Measurements from ENCODE around the gene PACC1. TPM values are rescaled to one million over a fixed set of nuclear protein-coding genes. Genes with fewer than 3 reads are reported as not detected.

PACC1 gene
- total and polyA plus RNA-seq, 4 donors: 35.2 to 79.7 (median 60.8) TPM

DNA sequence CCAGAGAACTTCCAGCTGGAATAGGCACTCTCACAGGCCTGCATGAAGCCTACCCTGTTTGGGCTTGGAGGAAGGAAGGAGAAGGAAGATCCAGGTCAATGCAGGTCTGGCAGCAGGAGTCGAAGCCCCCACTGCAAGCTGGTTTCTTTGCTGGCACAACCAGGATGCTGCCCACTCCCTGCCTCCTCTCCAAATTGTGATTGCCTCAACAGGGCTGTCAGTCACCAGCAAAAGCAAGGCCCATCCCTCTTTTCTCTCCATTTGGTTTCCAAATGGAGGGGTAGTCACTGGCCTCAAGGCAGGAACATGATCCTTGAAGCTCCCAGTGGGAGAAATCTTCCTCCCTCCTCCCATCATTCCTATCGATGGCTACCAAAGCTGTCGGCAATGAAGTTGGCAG is 37.0 kb downstream of the PACC1 start:
- Histone ChIP-seq H3K27ac (ENCODE audit: low read depth, low read length) (no peak overlapping the region), H3K27me3 (ENCODE audit: control insufficient read depth, insufficient read depth, low read length) (no peaks in the 10 kb centered on the region), H3K36me3 (ENCODE audit: control insufficient read depth, insufficient read depth, low read length) (peaks cover 30% of the 10 kb centered on the region), H3K9me3 (ENCODE audit: control insufficient read depth, insufficient read depth, low read length) (peaks cover 4% of the 10 kb centered on the region), H3K4me1 (ENCODE audit: control insufficient read depth, insufficient read depth, low read length) (no peaks in the 10 kb centered on the region), H3K4me3 (ENCODE audit: low read depth, low read length) (no peak overlapping the region)
- no peak for DNase-seq (ENCODE audit: low read depth in 4 of 6, low spot score in 6 of 6)
- 80% methylated on average over 1 of the region's 3 CpGs for WGBS (ENCODE audit: insufficient coverage)

DNA sequence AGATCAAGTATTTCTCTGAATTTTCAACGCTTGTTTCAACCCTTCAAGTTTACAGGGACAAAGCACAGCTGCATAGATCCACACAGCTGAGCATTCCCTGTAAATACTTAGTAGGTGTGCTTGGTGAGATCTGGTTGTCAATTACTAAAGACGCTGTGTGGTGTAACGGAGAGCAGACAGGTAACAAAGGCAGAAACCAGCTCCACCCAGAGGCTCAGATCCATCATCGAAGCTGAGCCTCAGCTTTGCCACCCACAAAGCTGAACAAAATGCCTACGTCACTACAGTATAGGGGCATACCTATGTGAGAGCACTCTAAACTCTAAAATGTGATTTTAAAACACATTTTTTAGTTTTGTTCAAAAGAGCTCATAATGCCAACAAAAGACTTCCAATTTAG is 38.7 kb downstream of the PACC1 start:
- Histone ChIP-seq H3K27me3 (ENCODE audit: control insufficient read depth, insufficient read depth, low read length) (no peaks in the 10 kb centered on the region), H3K27ac (ENCODE audit: low read depth, low read length) (no peak overlapping the region), H3K36me3 (ENCODE audit: control insufficient read depth, insufficient read depth, low read length) (peaks cover 25% of the 10 kb centered on the region), H3K4me1 (ENCODE audit: control insufficient read depth, insufficient read depth, low read length) (no peaks in the 10 kb centered on the region), H3K9me3 (ENCODE audit: control insufficient read depth, insufficient read depth, low read length) (peaks cover 7% of the 10 kb centered on the region), H3K4me3 (ENCODE audit: low read depth, low read length) (no peak overlapping the region)
- WGBS (ENCODE audit: insufficient coverage): 100% methylated on average over 2 of the region's 5 CpGs
- no peak for DNase-seq (ENCODE audit: low read depth in 4 of 6, low spot score in 6 of 6)

DNA sequence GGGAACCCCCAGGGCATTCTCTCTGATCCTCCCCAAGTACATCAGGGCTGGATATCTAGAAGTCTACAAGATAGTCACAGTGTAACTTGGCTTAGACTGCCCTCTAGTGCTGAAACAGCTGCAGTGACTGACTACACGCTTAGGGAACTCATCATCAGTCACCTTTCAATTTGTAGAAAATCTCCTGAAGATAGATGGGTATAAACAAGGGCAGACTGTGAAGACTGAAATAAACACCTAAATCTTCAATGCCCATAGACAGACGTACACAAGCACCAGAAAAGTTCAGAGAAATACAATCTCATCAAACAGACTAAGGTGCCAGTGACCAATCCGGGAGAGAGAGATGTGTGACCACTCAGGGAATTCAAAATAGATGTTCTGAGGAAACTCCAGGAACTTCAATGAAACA is 46.6 kb downstream of the PACC1 start:
- Histone ChIP-seq H3K27ac (ENCODE audit: low read depth, low read length) (no peak overlapping the region), H3K27me3 (ENCODE audit: control insufficient read depth, insufficient read depth, low read length) (no peaks in the 10 kb centered on the region), H3K9me3 (ENCODE audit: control insufficient read depth, insufficient read depth, low read length) (peaks cover 9% of the 10 kb centered on the region), H3K4me1 (ENCODE audit: control insufficient read depth, insufficient read depth, low read length) (no peaks in the 10 kb centered on the region), H3K4me3 (ENCODE audit: low read depth, low read length) (no peak overlapping the region), H3K36me3 (ENCODE audit: control insufficient read depth, insufficient read depth, low read length) (no peaks in the 10 kb centered on the region)
- no CpG with 5 or more reads among the region's 3 CpGs for WGBS (ENCODE audit: insufficient coverage)
- peak in 5 of 6 donors; percentile 4 to 67 (median 14) for DNase-seq (ENCODE audit: low read depth in 4 of 6, low spot score in 6 of 6)

DNA sequence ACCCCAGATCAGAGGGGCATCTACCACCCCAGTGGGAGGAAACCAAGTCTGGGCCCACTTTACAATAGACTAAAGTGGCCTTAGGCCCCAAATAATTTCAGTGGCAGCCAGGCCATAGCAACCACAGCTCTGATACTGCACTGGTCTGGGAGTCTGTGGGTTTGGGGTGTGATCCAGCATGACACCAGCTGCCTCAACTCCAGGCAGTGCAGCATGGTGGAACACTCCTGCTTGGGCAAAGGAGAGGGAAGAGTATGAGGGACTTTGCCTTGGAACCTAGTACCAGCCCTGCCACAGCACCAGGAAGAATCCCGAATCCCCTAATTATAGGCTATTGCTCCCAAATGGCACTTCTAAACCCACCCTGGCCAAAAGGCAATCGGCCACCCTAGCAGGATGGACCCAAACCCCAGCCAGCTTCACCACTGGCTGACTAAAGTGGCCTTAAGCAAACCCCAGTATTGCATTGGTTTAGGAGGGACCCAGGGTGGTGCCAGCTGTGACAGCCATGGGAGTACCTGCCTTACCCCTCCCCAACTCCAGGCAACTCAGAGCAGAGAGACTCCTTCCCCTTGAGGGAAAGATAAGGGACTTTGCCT is 47.1 kb downstream of the PACC1 start:
- WGBS (ENCODE audit: insufficient coverage): 60% methylated on average over 1 of the region's 2 CpGs
- no peaks in the 10 kb centered on the region for H3K4me1 ChIP-seq (ENCODE audit: control insufficient read depth, insufficient read depth, low read length)
- H3K27ac ChIP-seq (ENCODE audit: low read depth, low read length): no peak overlapping the region
- no peaks in the 10 kb centered on the region for H3K27me3 ChIP-seq (ENCODE audit: control insufficient read depth, insufficient read depth, low read length)
- DNase-seq (ENCODE audit: low read depth in 4 of 6, low spot score in 6 of 6): no peak
- H3K4me3 ChIP-seq (ENCODE audit: low read depth, low read length): no peak overlapping the region
- H3K9me3 ChIP-seq (ENCODE audit: control insufficient read depth, insufficient read depth, low read length): peaks cover 5% of the 10 kb centered on the region
- H3K36me3 ChIP-seq (ENCODE audit: control insufficient read depth, insufficient read depth, low read length): peaks cover under 1% of the 10 kb centered on the region

DNA sequence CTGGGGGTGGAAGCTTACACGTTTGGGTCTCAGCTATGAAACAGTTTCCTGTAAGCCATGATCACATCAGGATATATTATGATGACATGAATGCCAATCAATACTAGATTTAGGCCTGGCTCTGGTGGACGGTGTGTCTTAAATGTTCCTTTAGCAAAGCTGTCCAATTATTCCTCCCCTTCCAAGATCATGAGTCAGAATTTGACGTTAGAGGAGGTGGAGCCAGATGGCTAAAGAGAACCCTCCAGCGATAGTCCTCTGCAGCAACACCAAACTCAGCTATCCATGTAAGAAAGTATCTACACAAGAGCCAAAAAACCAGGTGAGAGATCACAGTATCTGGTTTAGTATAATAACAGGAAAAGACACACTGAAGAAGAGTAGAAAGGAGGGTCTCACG is 47.8 kb downstream of the PACC1 start:
- no peaks in the 10 kb centered on the region for H3K27me3 ChIP-seq (ENCODE audit: control insufficient read depth, insufficient read depth, low read length)
- peaks cover 5% of the 10 kb centered on the region for H3K9me3 ChIP-seq (ENCODE audit: control insufficient read depth, insufficient read depth, low read length)
- H3K36me3 ChIP-seq (ENCODE audit: control insufficient read depth, insufficient read depth, low read length): peaks cover 6% of the 10 kb centered on the region
- no peak overlapping the region for H3K4me3 ChIP-seq (ENCODE audit: low read depth, low read length)
- no peaks in the 10 kb centered on the region for H3K4me1 ChIP-seq (ENCODE audit: control insufficient read depth, insufficient read depth, low read length)
- H3K27ac ChIP-seq (ENCODE audit: low read depth, low read length): no peak overlapping the region
- no CpG with 5 or more reads among the region's 5 CpGs for WGBS (ENCODE audit: insufficient coverage)
- no peak for DNase-seq (ENCODE audit: low read depth in 4 of 6, low spot score in 6 of 6)

DNA sequence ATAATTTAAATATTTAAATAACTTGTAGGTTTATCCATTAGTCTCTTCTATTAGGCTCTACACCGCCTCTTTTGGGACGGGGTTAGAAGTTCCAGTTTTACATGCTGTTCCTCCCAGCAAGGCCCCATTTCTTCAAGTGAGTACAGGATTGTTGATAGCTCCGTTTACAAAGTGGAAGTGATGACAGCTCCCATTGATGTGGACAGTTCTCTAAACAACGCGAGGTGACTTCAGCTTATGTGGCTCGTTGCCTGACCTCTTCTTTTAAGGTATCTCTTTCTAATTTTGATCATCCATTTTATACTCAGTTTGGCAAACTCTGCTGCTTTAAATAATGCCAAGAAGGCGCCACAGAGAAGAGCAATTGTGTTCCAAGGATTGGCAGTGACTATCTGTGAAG is 49.7 kb downstream of the PACC1 start:
- DNase-seq (ENCODE audit: low read depth in 4 of 6, low spot score in 6 of 6): no peak
- H3K27me3 ChIP-seq (ENCODE audit: control insufficient read depth, insufficient read depth, low read length): no peaks in the 10 kb centered on the region
- H3K27ac ChIP-seq (ENCODE audit: low read depth, low read length): no peak overlapping the region
- H3K9me3 ChIP-seq (ENCODE audit: control insufficient read depth, insufficient read depth, low read length): peaks cover 2% of the 10 kb centered on the region
- no peak overlapping the region for H3K4me3 ChIP-seq (ENCODE audit: low read depth, low read length)
- peaks cover 6% of the 10 kb centered on the region for H3K36me3 ChIP-seq (ENCODE audit: control insufficient read depth, insufficient read depth, low read length)
- 67% methylated on average over 4 of the region's 7 CpGs for WGBS (ENCODE audit: insufficient coverage)
- no peaks in the 10 kb centered on the region for H3K4me1 ChIP-seq (ENCODE audit: control insufficient read depth, insufficient read depth, low read length)

GRCh38 chr1:212359794-212360479 is 54.7 kb downstream of the PACC1 start:
- Histone ChIP-seq H3K4me1 (ENCODE audit: control insufficient read depth, insufficient read depth, low read length) (no peaks in the 10 kb centered on the region), H3K27me3 (ENCODE audit: control insufficient read depth, insufficient read depth, low read length) (no peaks in the 10 kb centered on the region), H3K27ac (ENCODE audit: low read depth, low read length) (no peak overlapping the region), H3K9me3 (ENCODE audit: control insufficient read depth, insufficient read depth, low read length) (no peaks in the 10 kb centered on the region), H3K4me3 (ENCODE audit: low read depth, low read length) (no peak overlapping the region), H3K36me3 (ENCODE audit: control insufficient read depth, insufficient read depth, low read length) (peaks cover 6% of the 10 kb centered on the region)
- 92% methylated on average over 1 of the region's 4 CpGs for WGBS (ENCODE audit: insufficient coverage)
- DNase-seq (ENCODE audit: low read depth in 4 of 6, low spot score in 6 of 6): no peak

- Histone ChIP-seq H3K27ac (ENCODE audit: low read depth, low read length) (no peak overlapping the region), H3K9me3 (ENCODE audit: control insufficient read depth, insufficient read depth, low read length) (no peaks in the 10 kb centered on the region), H3K4me1 (ENCODE audit: control insufficient read depth, insufficient read depth, low read length) (no peaks in the 10 kb centered on the region), H3K4me3 (ENCODE audit: low read depth, low read length) (no peak overlapping the region), H3K27me3 (ENCODE audit: control insufficient read depth, insufficient read depth, low read length) (no peaks in the 10 kb centered on the region), H3K36me3 (ENCODE audit: control insufficient read depth, insufficient read depth, low read length) (peaks cover 21% of the 10 kb centered on the region)
- DNase-seq (ENCODE audit: low read depth in 4 of 6, low spot score in 6 of 6): no peak
- no CpG with 5 or more reads among the region's 3 CpGs for WGBS (ENCODE audit: insufficient coverage)
Measured at GRCh38 chr1:212355230-212355969, 59.3 kb downstream of the PACC1 start.

DNA sequence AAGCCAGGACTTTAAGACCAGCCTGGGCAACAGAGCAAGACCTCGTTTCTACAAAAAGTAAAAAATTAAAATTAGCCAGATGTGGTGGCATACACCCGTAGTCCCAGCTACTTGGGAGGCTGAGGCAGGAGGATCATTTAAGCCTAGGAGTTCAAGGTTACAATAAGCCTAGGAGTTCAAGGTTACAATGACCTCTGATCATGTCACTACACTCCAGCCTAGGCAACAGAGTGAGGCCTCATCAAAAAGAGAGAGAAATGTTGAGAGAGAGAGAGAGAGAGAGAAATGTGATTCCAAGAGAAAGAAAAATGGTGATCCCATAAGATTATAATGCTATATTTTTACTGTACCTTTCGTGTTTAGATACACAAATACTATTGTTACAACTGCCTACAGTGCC is 60.2 kb downstream of the PACC1 start:
- no peaks in the 10 kb centered on the region for H3K4me1 ChIP-seq (ENCODE audit: control insufficient read depth, insufficient read depth, low read length)
- H3K9me3 ChIP-seq (ENCODE audit: control insufficient read depth, insufficient read depth, low read length): no peaks in the 10 kb centered on the region
- H3K36me3 ChIP-seq (ENCODE audit: control insufficient read depth, insufficient read depth, low read length): peaks cover 21% of the 10 kb centered on the region
- H3K27me3 ChIP-seq (ENCODE audit: control insufficient read depth, insufficient read depth, low read length): no peaks in the 10 kb centered on the region
- no peak overlapping the region for H3K27ac ChIP-seq (ENCODE audit: low read depth, low read length)
- no peak overlapping the region for H3K4me3 ChIP-seq (ENCODE audit: low read depth, low read length)
- WGBS (ENCODE audit: insufficient coverage): 100% methylated on average over 2 of the region's 3 CpGs
- no peak for DNase-seq (ENCODE audit: low read depth in 4 of 6, low spot score in 6 of 6)

Data from spinal cord (tissue), 10 donors.